ENCODE results near the gene HS3ST3A1.

HS3ST3A1 gene

GRCh38 chr17:13634021-13634420 lies 32.3 kb upstream of the HS3ST3A1 start:
- Histone ChIP-seq H3K36me3 (ENCODE audit: control insufficient read depth, low read depth, low read length) (no peaks in the 10 kb centered on the region), H3K27me3 (ENCODE audit: control insufficient read depth, insufficient read depth, low read length) (no peaks in the 10 kb centered on the region), H3K9me3 (ENCODE audit: control insufficient read depth, low read depth, low read length) (no peaks in the 10 kb centered on the region), H3K27ac (ENCODE audit: low read length) (no peak overlapping the region), H3K4me3 (ENCODE audit: low read length) (no peak overlapping the region), H3K9ac (ENCODE audit: low read length) (no peak overlapping the region), H3K4me1 (ENCODE audit: control insufficient read depth, low read depth, low read length) (peaks cover 6% of the 10 kb centered on the region)

DNA sequence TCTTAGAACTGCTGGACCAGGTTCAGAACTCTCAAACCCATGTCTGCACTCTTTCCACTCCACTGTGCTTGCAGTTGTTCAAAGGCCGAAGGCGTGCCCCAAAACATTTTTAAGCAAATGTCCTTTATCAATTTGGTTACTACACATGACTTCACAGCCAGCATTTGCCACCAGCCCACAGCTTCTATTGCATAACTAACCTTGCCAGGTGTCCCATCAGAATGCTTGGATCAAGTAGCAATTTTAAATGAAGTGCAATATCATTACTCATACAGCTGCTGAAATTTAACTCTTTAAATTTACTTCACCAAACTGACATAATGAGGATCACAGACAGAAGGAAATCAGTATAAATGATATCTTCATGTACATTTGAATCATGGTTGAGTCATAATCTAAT lies 29.8 kb upstream of the HS3ST3A1 start:
- H3K9ac ChIP-seq (ENCODE audit: low read length) = no peak overlapping the region
- no peak overlapping the region for H3K27ac ChIP-seq (ENCODE audit: low read length)
- no peaks in the 10 kb centered on the region for H3K27me3 ChIP-seq (ENCODE audit: control insufficient read depth, insufficient read depth, low read length)
- no peak overlapping the region for H3K4me3 ChIP-seq (ENCODE audit: low read length)
- H3K9me3 ChIP-seq (ENCODE audit: control insufficient read depth, low read depth, low read length) = no peaks in the 10 kb centered on the region
- no peaks in the 10 kb centered on the region for H3K4me1 ChIP-seq (ENCODE audit: control insufficient read depth, low read depth, low read length)
- no peaks in the 10 kb centered on the region for H3K36me3 ChIP-seq (ENCODE audit: control insufficient read depth, low read depth, low read length)

- Histone ChIP-seq H3K9ac (ENCODE audit: low read length) (no peak overlapping the region), H3K27me3 (ENCODE audit: control insufficient read depth, insufficient read depth, low read length) (no peaks in the 10 kb centered on the region), H3K4me1 (ENCODE audit: control insufficient read depth, low read depth, low read length) (no peaks in the 10 kb centered on the region), H3K9me3 (ENCODE audit: control insufficient read depth, low read depth, low read length) (no peaks in the 10 kb centered on the region), H3K36me3 (ENCODE audit: control insufficient read depth, low read depth, low read length) (no peaks in the 10 kb centered on the region), H3K27ac (ENCODE audit: low read length) (no peak overlapping the region), H3K4me3 (ENCODE audit: low read length) (no peak overlapping the region)
Measured at GRCh38 chr17:13626703-13627102, 25.0 kb upstream of the HS3ST3A1 start.

DNA sequence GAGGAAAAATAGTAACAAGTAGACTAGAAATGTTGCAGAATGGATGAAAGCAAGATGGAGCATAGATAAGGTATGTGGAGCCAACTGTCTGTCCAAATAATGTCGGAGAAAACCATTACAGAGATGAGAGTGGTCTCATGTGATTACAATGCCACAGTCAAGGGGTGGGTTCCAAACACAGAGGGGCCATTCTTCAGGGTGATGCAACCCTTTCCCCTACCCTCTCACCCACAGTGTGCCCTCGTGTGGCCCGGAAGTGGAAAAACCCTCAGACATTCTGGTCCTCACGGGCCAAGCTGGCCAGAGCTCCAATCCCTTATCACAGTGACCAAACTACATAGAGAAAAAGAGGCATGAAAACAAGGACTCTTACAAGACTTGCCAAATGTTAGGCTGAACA lies 17.7 kb upstream of the HS3ST3A1 start:
- no peak overlapping the region for H3K27ac ChIP-seq (ENCODE audit: low read length)
- no peak overlapping the region for H3K4me3 ChIP-seq (ENCODE audit: low read length)
- no peaks in the 10 kb centered on the region for H3K27me3 ChIP-seq (ENCODE audit: control insufficient read depth, insufficient read depth, low read length)
- no peaks in the 10 kb centered on the region for H3K9me3 ChIP-seq (ENCODE audit: control insufficient read depth, low read depth, low read length)
- no peaks in the 10 kb centered on the region for H3K36me3 ChIP-seq (ENCODE audit: control insufficient read depth, low read depth, low read length)
- no peaks in the 10 kb centered on the region for H3K4me1 ChIP-seq (ENCODE audit: control insufficient read depth, low read depth, low read length)
- no peak overlapping the region for H3K9ac ChIP-seq (ENCODE audit: low read length)

DNA sequence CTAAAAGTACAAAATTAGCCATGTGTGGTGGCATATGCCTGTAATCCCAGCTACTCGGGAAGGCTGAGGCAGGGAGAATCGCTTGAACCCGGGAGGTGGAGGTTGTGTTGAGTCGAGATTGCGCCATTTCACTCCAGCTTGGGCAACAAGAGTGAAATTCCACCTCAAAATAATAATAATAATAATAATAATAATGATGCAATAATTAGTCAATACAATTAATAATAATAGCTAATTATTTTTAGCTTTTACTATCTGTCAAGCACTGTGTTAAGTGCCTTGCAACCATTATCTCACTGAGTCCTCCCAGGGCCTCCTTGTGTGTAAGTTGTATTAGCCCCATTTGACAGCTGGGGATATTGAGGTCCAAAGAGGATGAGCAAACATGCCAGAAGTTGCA lies 14.3 kb upstream of the HS3ST3A1 start:
- Histone ChIP-seq H3K4me1 (ENCODE audit: control insufficient read depth, low read depth, low read length) (no peaks in the 10 kb centered on the region), H3K4me3 (ENCODE audit: low read length) (no peak overlapping the region), H3K36me3 (ENCODE audit: control insufficient read depth, low read depth, low read length) (no peaks in the 10 kb centered on the region), H3K9ac (ENCODE audit: low read length) (no peak overlapping the region), H3K9me3 (ENCODE audit: control insufficient read depth, low read depth, low read length) (no peaks in the 10 kb centered on the region), H3K27me3 (ENCODE audit: control insufficient read depth, insufficient read depth, low read length) (no peaks in the 10 kb centered on the region), H3K27ac (ENCODE audit: low read length) (no peak overlapping the region)

DNA sequence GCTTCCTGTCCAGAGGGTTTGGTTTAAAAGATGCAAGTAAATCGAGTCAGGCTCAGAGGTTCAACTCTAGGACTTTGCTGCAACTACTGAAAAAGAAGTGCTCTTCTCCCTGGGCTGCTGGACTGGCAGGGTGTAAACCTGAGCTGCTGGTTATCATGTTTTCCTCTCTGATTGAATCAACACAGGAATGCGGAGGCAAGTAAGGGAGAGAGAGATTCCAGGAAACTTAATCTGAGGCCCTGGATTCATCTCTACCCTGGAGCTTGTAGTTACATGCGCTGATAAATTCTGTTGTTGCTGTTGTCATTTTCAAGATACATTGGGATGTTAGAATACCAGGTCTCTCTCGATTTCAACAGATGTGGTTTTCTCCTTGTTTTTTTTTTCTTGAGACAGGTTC lies 8.2 kb upstream of the HS3ST3A1 start:
- H3K9ac ChIP-seq (ENCODE audit: low read length) = no peak overlapping the region
- H3K27me3 ChIP-seq (ENCODE audit: control insufficient read depth, insufficient read depth, low read length) = no peaks in the 10 kb centered on the region
- no peaks in the 10 kb centered on the region for H3K4me1 ChIP-seq (ENCODE audit: control insufficient read depth, low read depth, low read length)
- H3K9me3 ChIP-seq (ENCODE audit: control insufficient read depth, low read depth, low read length) = no peaks in the 10 kb centered on the region
- no peak overlapping the region for H3K27ac ChIP-seq (ENCODE audit: low read length)
- no peak overlapping the region for H3K4me3 ChIP-seq (ENCODE audit: low read length)
- no peaks in the 10 kb centered on the region for H3K36me3 ChIP-seq (ENCODE audit: control insufficient read depth, low read depth, low read length)

DNA sequence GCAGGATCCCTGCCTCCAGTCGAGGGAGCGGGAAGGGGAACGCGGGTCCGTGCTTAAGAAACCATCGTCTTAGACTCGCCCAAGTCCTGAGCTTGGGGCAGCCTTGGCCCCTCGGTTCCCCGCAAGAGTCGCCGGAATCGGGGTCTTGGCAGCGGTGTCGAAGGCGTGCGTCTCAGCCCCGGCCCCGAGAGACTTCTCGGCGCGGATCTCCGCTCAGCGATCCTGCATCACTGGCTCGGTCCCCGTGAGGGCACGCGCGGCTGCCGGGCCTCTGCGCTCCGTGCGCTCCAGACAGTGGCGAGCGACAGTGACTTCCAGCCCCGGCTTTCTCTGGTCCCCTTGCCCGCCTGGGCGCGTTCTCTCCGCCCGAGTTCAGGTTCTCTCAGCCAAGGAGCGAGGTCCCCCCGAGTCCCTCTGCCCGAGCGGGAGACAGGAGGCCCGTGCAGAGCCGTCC lies 380 bp downstream of the HS3ST3A1 start:
- H3K4me1 ChIP-seq (ENCODE audit: control insufficient read depth, low read depth, low read length) = peaks cover 11% of the 10 kb centered on the region
- no peaks in the 10 kb centered on the region for H3K36me3 ChIP-seq (ENCODE audit: control insufficient read depth, low read depth, low read length)
- no peaks in the 10 kb centered on the region for H3K9me3 ChIP-seq (ENCODE audit: control insufficient read depth, low read depth, low read length)
- H3K27me3 ChIP-seq (ENCODE audit: control insufficient read depth, insufficient read depth, low read length) = peaks cover 33% of the 10 kb centered on the region
- H3K27ac ChIP-seq (ENCODE audit: low read length) = no peak overlapping the region
- H3K9ac ChIP-seq (ENCODE audit: low read length) = peak overlapping the region; percentile 43
- peak overlapping the region; percentile 72 for H3K4me3 ChIP-seq (ENCODE audit: low read length)

DNA sequence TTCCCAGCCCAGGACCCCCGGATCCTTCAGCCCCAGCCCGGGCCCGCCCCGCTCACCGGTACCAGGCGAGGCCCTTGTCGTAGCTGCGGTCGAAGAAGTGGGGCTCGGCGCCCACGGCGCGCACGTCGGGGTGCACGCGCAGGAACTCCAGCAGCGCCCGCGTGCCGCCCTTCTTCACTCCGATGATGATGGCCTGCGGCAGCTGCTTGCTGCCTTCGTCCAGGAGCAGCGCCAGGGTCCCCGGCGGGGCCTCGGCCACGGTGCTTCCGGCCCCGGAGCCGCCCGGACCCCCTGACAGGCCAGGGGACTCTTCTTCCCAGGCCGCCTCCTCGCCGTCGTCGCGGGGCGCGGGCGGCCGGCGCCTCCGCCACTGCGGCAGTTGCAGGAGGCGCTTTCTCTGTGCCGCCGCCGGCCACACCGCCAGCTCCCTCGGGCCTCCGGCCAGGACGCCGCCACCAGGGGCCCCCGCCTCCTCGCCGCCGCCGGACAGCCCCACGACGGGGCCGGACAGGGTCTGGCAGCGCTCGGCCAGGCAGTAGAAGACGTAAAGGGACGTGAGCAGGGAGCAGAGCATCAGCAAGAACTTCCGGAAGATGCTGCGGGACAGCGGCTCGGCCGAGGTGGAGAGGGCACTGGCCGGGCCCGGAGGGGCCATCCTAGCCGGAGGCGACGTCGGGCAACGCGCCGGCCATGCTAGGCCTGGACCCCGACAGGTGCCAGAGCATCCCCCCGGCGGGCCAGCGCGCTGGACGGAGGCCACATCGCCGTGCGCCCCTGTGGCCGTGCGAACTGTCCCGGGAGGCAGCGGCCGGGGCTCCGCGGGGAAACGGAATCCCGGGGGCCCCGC lies 1.0 kb downstream of the HS3ST3A1 start:
- Histone ChIP-seq H3K27ac (ENCODE audit: low read length) (no peak overlapping the region), H3K9ac (ENCODE audit: low read length) (peak overlapping the region; percentile 43), H3K4me3 (ENCODE audit: low read length) (peak overlapping the region; percentile 72)

DNA sequence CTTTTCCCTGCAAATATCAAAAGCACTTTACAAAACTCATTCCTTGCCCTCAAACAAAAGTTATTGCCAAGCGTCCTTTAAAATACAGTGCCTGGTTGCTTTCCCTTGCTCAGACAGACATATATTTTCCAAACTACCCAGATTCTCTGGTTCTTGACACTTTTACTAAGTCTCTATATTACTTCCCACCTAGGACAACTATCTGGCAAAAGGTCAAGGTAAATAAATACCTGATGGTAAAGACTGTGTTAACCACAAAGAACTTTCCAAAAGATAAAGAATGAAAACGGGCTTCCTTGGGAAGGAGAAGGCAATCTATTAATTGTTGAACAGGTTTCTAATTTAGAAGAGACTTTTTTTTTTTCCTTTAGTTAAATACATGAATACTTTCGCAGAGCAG lies 1.9 kb downstream of the HS3ST3A1 start:
- H3K36me3 ChIP-seq (ENCODE audit: control insufficient read depth, low read depth, low read length) = no peaks in the 10 kb centered on the region
- H3K27me3 ChIP-seq (ENCODE audit: control insufficient read depth, insufficient read depth, low read length) = peaks cover 33% of the 10 kb centered on the region
- peak overlapping the region; percentile 72 for H3K4me3 ChIP-seq (ENCODE audit: low read length)
- H3K9me3 ChIP-seq (ENCODE audit: control insufficient read depth, low read depth, low read length) = no peaks in the 10 kb centered on the region
- H3K4me1 ChIP-seq (ENCODE audit: control insufficient read depth, low read depth, low read length) = peaks cover 11% of the 10 kb centered on the region
- no peak overlapping the region for H3K27ac ChIP-seq (ENCODE audit: low read length)
- H3K9ac ChIP-seq (ENCODE audit: low read length) = no peak overlapping the region

More for the DNA sequence above, 1.0 kb downstream of the HS3ST3A1 start:
- Histone ChIP-seq H3K36me3 (ENCODE audit: control insufficient read depth, low read depth, low read length) (no peaks in the 10 kb centered on the region), H3K9me3 (ENCODE audit: control insufficient read depth, low read depth, low read length) (no peaks in the 10 kb centered on the region), H3K4me1 (ENCODE audit: control insufficient read depth, low read depth, low read length) (peaks cover 11% of the 10 kb centered on the region), H3K27me3 (ENCODE audit: control insufficient read depth, insufficient read depth, low read length) (peaks cover 33% of the 10 kb centered on the region)

- no peaks in the 10 kb centered on the region for H3K9me3 ChIP-seq (ENCODE audit: control insufficient read depth, low read depth, low read length)
- no peaks in the 10 kb centered on the region for H3K36me3 ChIP-seq (ENCODE audit: control insufficient read depth, low read depth, low read length)
- H3K4me1 ChIP-seq (ENCODE audit: control insufficient read depth, low read depth, low read length) = peaks cover 11% of the 10 kb centered on the region
- peaks cover 33% of the 10 kb centered on the region for H3K27me3 ChIP-seq (ENCODE audit: control insufficient read depth, insufficient read depth, low read length)
- H3K9ac ChIP-seq (ENCODE audit: low read length) = no peak overlapping the region
- peak overlapping the region; percentile 72 for H3K4me3 ChIP-seq (ENCODE audit: low read length)
- no peak overlapping the region for H3K27ac ChIP-seq (ENCODE audit: low read length)
Measured at GRCh38 chr17:13599168-13599577, 2.6 kb downstream of the HS3ST3A1 start.

- H3K27ac ChIP-seq (ENCODE audit: low read length) = no peak overlapping the region
- no peaks in the 10 kb centered on the region for H3K36me3 ChIP-seq (ENCODE audit: control insufficient read depth, low read depth, low read length)
- peaks cover 11% of the 10 kb centered on the region for H3K4me1 ChIP-seq (ENCODE audit: control insufficient read depth, low read depth, low read length)
- no peaks in the 10 kb centered on the region for H3K9me3 ChIP-seq (ENCODE audit: control insufficient read depth, low read depth, low read length)
- no peak overlapping the region for H3K4me3 ChIP-seq (ENCODE audit: low read length)
- H3K9ac ChIP-seq (ENCODE audit: low read length) = no peak overlapping the region
- H3K27me3 ChIP-seq (ENCODE audit: control insufficient read depth, insufficient read depth, low read length) = peaks cover 33% of the 10 kb centered on the region
Measured at GRCh38 chr17:13598353-13599167, 3.2 kb downstream of the HS3ST3A1 start.
